ENCODE data around the gene WNT3. TPM values are rescaled to one million over a fixed set of nuclear protein-coding genes. Genes with fewer than 3 reads are reported as not detected.
"Not testable (repeated sequence)": the region's sequence is repeated elsewhere in the genome, so short reads cannot be mapped to it uniquely, and the experiment has no call there.

The WNT3 gene
- total RNA-seq, 1 donor from 2014 or later, result 2.2 TPM

DNA sequence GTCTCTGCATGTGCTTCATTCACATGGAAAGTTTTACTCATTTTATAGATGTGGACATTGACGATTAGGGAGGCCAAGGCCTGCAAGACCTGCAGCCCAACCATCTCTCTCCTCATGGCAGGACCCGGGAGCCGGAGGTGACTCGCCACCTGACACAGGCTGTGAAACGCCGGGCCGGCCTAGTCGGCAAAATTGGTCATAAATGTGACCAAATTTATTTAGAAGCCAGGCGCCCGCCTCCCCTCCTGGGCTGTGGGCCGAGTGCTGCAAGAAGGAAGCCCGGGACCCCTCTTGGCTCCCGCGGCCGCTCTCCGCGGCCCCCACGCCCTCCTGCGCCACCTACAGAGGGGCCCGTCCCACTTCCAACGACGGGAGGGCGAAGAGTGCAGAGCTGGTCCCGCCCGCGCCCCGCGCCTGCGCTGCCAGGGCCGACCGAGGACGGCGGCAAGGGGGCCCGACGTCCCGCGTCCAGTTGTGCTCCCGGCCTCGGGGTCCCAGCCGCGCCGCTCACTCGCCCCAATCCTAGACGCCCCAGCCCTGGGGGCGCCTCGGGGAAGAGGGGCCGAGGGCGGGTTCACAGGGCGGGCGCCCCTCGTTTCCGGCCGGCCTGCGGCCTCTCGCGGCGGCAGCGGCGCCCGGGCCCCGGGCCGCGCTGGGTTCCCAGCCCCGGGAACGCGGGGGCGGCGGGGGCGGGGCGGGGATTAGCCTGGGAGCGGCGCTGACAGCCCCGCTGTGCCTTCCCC is 47.5 kb downstream of the WNT3 start:
- H3K4me1 ChIP-seq, result peaks cover 21% of the 10 kb centered on the region
- DNase-seq (peak; percentile 61), ATAC-seq (peak; percentile 60 to 83)
- H3K36me3 ChIP-seq, result no peaks in the 10 kb centered on the region
- peak overlapping the region; percentile 67 for H3K27ac ChIP-seq
- peak overlapping the region; percentile 53 for H3K4me3 ChIP-seq
- TF ChIP-seq, protein P1, sequence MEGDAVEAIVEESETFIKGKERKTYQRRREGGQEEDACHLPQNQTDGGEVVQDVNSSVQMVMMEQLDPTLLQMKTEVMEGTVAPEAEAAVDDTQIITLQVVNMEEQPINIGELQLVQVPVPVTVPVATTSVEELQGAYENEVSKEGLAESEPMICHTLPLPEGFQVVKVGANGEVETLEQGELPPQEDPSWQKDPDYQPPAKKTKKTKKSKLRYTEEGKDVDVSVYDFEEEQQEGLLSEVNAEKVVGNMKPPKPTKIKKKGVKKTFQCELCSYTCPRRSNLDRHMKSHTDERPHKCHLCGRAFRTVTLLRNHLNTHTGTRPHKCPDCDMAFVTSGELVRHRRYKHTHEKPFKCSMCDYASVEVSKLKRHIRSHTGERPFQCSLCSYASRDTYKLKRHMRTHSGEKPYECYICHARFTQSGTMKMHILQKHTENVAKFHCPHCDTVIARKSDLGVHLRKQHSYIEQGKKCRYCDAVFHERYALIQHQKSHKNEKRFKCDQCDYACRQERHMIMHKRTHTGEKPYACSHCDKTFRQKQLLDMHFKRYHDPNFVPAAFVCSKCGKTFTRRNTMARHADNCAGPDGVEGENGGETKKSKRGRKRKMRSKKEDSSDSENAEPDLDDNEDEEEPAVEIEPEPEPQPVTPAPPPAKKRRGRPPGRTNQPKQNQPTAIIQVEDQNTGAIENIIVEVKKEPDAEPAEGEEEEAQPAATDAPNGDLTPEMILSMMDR (IDR thresholded peaks at IDR 0.05), result no peak
- H3K27me3 ChIP-seq (ENCODE audit: low read depth), result peaks cover 42% of the 10 kb centered on the region
- intact Hi-C loops (cut with DNase I), result no loop called here
- H3K9me3 ChIP-seq, result no peaks in the 10 kb centered on the region

DNA sequence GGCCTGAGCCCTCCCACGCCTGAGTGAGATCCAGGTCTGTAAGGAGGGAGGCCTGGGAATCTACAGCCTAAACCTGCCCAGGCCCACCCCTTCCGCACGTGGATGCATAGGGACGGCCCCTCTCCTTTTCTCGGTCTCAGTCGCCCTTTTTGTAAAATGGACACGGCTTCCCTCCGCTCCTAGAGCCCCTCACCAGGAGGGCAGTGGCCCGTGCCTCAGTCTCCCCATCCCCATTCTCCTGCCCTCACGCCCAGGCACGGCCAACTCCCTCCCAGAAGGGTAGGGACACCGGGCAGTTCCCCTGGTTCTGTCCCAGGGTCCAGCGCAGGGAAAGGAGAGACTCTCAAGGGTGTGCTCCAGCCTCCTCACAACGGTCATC is 48.1 kb downstream of the WNT3 start:
- Histone ChIP-seq H3K4me3 (peak overlapping the region; percentile 53), H3K27ac (no peak overlapping the region), H3K36me3 (no peaks in the 10 kb centered on the region), H3K27me3 (ENCODE audit: low read depth) (peaks cover 42% of the 10 kb centered on the region), H3K4me1 (peaks cover 24% of the 10 kb centered on the region), H3K9me3 (no peaks in the 10 kb centered on the region)
- intact Hi-C loops (cut with DNase I), result no loop called here
- DNase-seq, result no peak
- TF ChIP-seq, protein P1 (IDR thresholded peaks at IDR 0.05), result no peak
- peak in 1 of 2 donors; percentile 2 for ATAC-seq

DNA sequence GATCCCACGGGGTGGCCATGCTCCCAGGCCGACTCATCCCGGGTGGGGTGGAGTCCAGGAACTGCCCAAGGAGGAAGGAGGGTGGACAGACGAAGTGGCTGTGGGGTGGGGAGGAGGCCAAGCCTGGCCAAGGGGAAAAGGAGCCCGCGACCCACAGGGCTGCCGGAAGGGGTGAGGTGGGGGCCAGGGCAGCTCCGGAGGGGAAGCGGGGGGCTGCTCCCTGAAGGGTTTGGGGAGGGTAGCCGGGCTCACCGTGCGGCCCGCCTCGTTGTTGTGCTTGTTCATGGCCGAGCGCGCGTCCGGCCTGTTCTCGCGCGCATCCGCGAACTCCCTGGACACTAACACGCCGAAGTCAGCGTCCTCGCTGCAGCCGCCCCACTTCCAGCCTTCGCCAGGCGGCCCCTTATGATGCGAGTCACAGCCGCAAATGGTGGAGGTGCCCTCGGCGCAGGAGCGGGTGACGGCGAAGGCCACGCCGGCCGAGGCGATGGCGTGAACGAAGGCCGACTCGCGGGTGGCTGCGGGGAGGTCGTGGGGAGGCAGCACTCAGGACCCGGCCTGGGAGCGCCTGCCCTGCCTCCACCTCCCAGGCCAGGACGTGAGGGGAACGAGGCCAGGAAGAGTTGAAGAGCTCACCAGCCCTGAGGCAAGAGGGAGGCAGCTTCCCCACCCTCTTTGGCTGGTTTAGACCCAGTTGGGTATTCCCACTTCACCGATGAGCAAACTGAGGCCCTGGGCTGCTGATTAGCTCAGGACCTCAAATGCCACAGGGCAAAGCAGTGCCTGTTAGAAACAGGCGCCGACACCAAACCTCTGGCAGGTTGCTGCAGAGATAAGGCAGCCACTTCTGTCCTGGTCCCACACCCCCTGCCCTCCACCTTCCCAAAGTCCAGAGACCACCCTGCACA is 48.7 kb downstream of the WNT3 start:
- DNase-seq, result peak; percentile 40
- intact Hi-C loops (cut with DNase I), result no loop called here
- Histone ChIP-seq H3K9me3 (no peaks in the 10 kb centered on the region), H3K27ac (no peak overlapping the region), H3K27me3 (ENCODE audit: low read depth) (peaks cover 37% of the 10 kb centered on the region), H3K36me3 (no peaks in the 10 kb centered on the region), H3K4me3 (peak overlapping the region; percentile 19), H3K4me1 (peaks cover 30% of the 10 kb centered on the region)
- no peak for ATAC-seq
- TF ChIP-seq, protein P1 (IDR thresholded peaks at IDR 0.05), result no peak

DNA sequence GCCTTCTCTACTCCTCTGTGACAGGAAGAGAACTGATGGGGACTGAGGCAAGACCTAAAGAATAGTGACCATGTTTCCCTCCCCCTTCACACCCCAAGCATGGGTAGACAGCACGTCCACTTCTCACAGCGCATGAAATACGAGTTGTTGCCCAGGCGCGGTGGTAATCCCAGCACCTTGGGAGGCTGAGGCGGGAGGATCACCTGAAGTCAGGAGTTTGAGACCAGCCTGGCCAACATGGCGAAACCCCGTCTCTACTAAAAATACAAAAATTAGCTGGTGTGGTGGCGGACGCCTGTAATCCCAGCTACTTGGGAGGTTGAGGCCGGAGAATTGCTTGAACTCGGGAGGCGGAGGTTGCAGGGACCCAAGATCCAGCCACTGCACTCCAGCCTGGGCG is 49.6 kb downstream of the WNT3 start:
- ATAC-seq; DNase-seq; intact Hi-C loops (cut with DNase I); H3K4me3 ChIP-seq; H3K36me3 ChIP-seq; H3K9me3 ChIP-seq; H3K27ac ChIP-seq: not testable (repeated sequence)
- H3K27me3 ChIP-seq (ENCODE audit: low read depth), result peaks cover 36% of the 10 kb centered on the region
- peaks cover 33% of the 10 kb centered on the region for H3K4me1 ChIP-seq

DNA sequence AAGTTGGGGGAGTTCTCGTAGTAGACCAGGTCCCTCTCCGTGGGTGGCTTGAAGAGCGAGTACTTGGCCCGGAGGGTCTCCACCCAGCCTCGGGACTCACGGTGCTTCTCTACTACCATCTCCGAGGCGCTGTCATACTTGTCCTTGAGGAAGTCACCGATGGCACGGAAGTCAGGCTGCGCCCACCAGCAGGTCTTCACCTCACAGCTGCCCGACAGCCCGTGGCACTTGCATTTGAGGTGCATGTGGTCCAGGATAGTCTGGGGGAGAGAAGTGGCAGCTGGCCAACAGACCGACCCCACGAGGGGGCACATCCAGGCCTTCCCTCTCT is 50.0 kb downstream of the WNT3 start:
- ATAC-seq (no peak), DNase-seq (no peak)
- Histone ChIP-seq H3K4me1 (peaks cover 33% of the 10 kb centered on the region), H3K4me3 (no peak overlapping the region), H3K27ac (no peak overlapping the region), H3K9me3 (no peaks in the 10 kb centered on the region), H3K27me3 (ENCODE audit: low read depth) (peaks cover 36% of the 10 kb centered on the region), H3K36me3 (no peaks in the 10 kb centered on the region)
- TF ChIP-seq, protein P1 (IDR thresholded peaks at IDR 0.05), result no peak
- intact Hi-C loops (cut with DNase I), result no loop called here

Data from lower lobe of right lung (tissue), 2 donors.